ENCODE results near the gene TMEFF2. TPM values are rescaled to one million over a fixed set of nuclear protein-coding genes. Genes with fewer than 3 reads are reported as not detected.

The TMEFF2 gene
- total RNA-seq, 2 donors from 2014 or later, result 3.2 to 55.8 TPM

- Histone ChIP-seq H3K4me1 (replicated peaks) (no peaks in the 10 kb centered on the region), H3K36me3 (no peaks in the 10 kb centered on the region), H3K27ac (no peak overlapping the region), H3K27me3 (replicated peaks; ENCODE audit: insufficient read depth) (no peaks in the 10 kb centered on the region), H3K4me3 (no peak overlapping the region), H3K9me3 (no peaks in the 10 kb centered on the region)
- intact Hi-C loops (cut with DNase I), result no loop called here
- no peak for DNase-seq (ENCODE audit: low spot score)
- TF ChIP-seq POLR2A (IDR thresholded peaks at IDR 0.05) (no peak), CTCF (IDR thresholded peaks at IDR 0.05) (no peak), POLR2AphosphoS5 (IDR thresholded peaks at IDR 0.05) (no peak)
- WGBS, result 94% methylated on average over 1 of the region's 1 CpG
Measured at GRCh38 chr2:192000196-192000980, 194.3 kb downstream of the TMEFF2 start.

- DNase-seq (ENCODE audit: low spot score), result no peak
- intact Hi-C loops (cut with DNase I), result no loop called here
- no peak for TF ChIP-seq POLR2AphosphoS5 (IDR thresholded peaks at IDR 0.05)
- no peaks in the 10 kb centered on the region for H3K9me3 ChIP-seq
- H3K36me3 ChIP-seq, result no peaks in the 10 kb centered on the region
- no peak overlapping the region for H3K4me3 ChIP-seq
- WGBS, result 53% methylated on average over 4 of the region's 4 CpGs
- H3K4me1 ChIP-seq (replicated peaks), result no peaks in the 10 kb centered on the region
- H3K27me3 ChIP-seq (replicated peaks; ENCODE audit: insufficient read depth), result no peaks in the 10 kb centered on the region
- no peak overlapping the region for H3K27ac ChIP-seq
Measured at GRCh38 chr2:191999101-191999841, 195.5 kb downstream of the TMEFF2 start.

- H3K4me3 ChIP-seq, result no peak overlapping the region
- intact Hi-C loops (cut with DNase I), result no loop called here
- no peak overlapping the region for H3K27ac ChIP-seq
- H3K4me1 ChIP-seq (replicated peaks), result no peaks in the 10 kb centered on the region
- no peaks in the 10 kb centered on the region for H3K27me3 ChIP-seq (replicated peaks; ENCODE audit: insufficient read depth)
- no peak for DNase-seq (ENCODE audit: low spot score)
- H3K36me3 ChIP-seq, result no peaks in the 10 kb centered on the region
- TF ChIP-seq POLR2A (IDR thresholded peaks at IDR 0.05), result no peak
- no peak for TF ChIP-seq CTCF (IDR thresholded peaks at IDR 0.05)
- no peak for TF ChIP-seq POLR2AphosphoS5 (IDR thresholded peaks at IDR 0.05)
- no peaks in the 10 kb centered on the region for H3K9me3 ChIP-seq
- 85% methylated on average over 2 of the region's 2 CpGs for WGBS
Measured at GRCh38 chr2:191995285-191995684, 199.4 kb downstream of the TMEFF2 start.

- 80% methylated on average over 2 of the region's 2 CpGs for WGBS
Measured at GRCh38 chr2:191994749-191995148, 200.0 kb downstream of the TMEFF2 start.

More at GRCh38 chr2:191994749-191995148, 200.0 kb downstream of the TMEFF2 start:
- H3K27me3 ChIP-seq (replicated peaks; ENCODE audit: insufficient read depth), result no peaks in the 10 kb centered on the region
- DNase-seq (ENCODE audit: low spot score), result no peak
- H3K36me3 ChIP-seq, result no peaks in the 10 kb centered on the region
- H3K27ac ChIP-seq, result no peak overlapping the region
- no peaks in the 10 kb centered on the region for H3K9me3 ChIP-seq
- H3K4me1 ChIP-seq (replicated peaks), result no peaks in the 10 kb centered on the region
- intact Hi-C loops (cut with DNase I), result no loop called here
- H3K4me3 ChIP-seq, result no peak overlapping the region
- TF ChIP-seq CTCF (IDR thresholded peaks at IDR 0.05) (no peak), POLR2A (IDR thresholded peaks at IDR 0.05) (no peak), POLR2AphosphoS5 (IDR thresholded peaks at IDR 0.05) (no peak)

Measured in prostate gland (tissue), 2 donors.